ENCODE measurements around the gene NME1.

- TF ChIP-seq CHD2 (IDR thresholded peaks at IDR 0.05; ENCODE audit: low read length, partially characterized antibody) = no peak
- TF ChIP-seq CTCF (IDR thresholded peaks at IDR 0.05) = no peak
- TF ChIP-seq MAX (IDR thresholded peaks at IDR 0.05; ENCODE audit: low read depth) = no peak
- no peak for TF ChIP-seq TAF1 (IDR thresholded peaks at IDR 0.05; ENCODE audit: borderline replicate concordance, low read depth, low read length)
- TF ChIP-seq SMC3 (IDR thresholded peaks at IDR 0.05; ENCODE audit: low read depth, low read length) = no peak
These were observed 35.8 kb downstream of the NME1 start for GRCh38 chr17:51189162-51189561.

Measured in SK-N-SH (cell line).